Effector memory CD4-positive, alpha-beta T cell (primary cell): ENCODE data around the gene PPP1R12A.

ENCODE experiments used
- DNase-seq, 3 donors: peaks; one replicate each; pipeline ENCODE4 v3.0.0-alpha.2; 2020
- H3K27ac ChIP-seq: 2 replicates; pipeline ENCODE4 v1.7.0; 2013; ENCODE audit warnings: mild to moderate bottlenecking, low read length, moderate library complexity; ENCODE audit not compliant: insufficient read depth, poor library complexity, severe bottlenecking
- H3K27me3 ChIP-seq: replicated peaks from 2 replicates; pipeline ENCODE4 v1.7.0; 2013; ENCODE audit warnings: mild to moderate bottlenecking, low read length; ENCODE audit not compliant: insufficient read depth, control insufficient read depth, poor library complexity, severe bottlenecking
- H3K36me3 ChIP-seq: 2 replicates; pipeline ENCODE4 v1.7.0; 2013; ENCODE audit warnings: mild to moderate bottlenecking, low read length, moderate library complexity; ENCODE audit not compliant: control insufficient read depth, insufficient read depth
- H3K4me1 ChIP-seq: 2 replicates; pipeline ENCODE4 v1.7.0; 2013; ENCODE audit warnings: low read length, mild to moderate bottlenecking; ENCODE audit not compliant: control insufficient read depth, insufficient read depth, poor library complexity, severe bottlenecking
- H3K4me3 ChIP-seq: 2 replicates; pipeline ENCODE4 v1.7.0; 2013; ENCODE audit warnings: low read length, low read depth, mild to moderate bottlenecking; ENCODE audit not compliant: insufficient read depth, poor library complexity, severe bottlenecking
- H3K9me3 ChIP-seq: 2 replicates; pipeline ENCODE4 v1.7.0; 2013; ENCODE audit warnings: mild to moderate bottlenecking, low read length, moderate library complexity; ENCODE audit not compliant: control insufficient read depth

The PPP1R12A gene

DNA sequence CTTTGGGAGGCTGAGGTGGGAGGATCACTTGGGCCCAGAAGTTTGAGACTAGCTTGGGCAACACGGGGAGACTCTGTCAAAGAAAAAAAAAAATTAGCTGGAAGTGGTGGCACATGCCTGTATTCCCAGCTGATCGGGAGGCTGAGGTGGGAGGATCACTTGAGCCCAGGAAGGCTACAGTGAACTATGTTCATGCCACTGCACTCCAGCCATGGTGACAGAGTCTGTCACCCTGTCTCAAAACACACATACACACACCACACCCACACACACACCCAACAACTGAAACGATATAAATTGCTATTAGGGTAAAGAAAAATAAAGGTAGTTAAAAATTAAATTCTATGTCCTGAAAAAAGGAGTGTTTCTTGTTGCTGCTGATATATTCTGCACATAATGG, 7.9 kb downstream of the PPP1R12A start:
- no peak overlapping the region for H3K4me3 ChIP-seq
- H3K27me3 ChIP-seq: no peaks in the 10 kb centered on the region
- no peak for DNase-seq
- no peak overlapping the region for H3K27ac ChIP-seq
- H3K36me3 ChIP-seq: no peaks in the 10 kb centered on the region
- H3K4me1 ChIP-seq: peaks cover 20% of the 10 kb centered on the region
- no peaks in the 10 kb centered on the region for H3K9me3 ChIP-seq

DNA sequence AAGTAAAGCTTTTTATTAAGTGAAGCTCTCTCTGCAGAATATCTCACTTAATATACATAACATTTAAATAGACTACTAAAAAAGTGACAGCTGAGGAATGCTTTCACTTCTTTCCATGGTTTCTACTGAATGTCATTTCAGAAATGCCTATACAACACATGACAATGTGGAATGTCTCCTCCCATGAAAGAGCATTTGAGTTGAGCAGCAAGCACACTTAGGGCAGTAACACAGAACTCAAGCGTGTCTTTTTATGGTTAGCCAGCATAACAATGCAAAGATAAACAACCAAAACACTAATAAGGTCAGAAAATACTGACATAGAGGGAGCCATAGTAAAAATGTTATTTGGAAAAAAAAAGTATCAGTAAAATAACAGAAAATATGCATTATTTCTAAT, 9.4 kb downstream of the PPP1R12A start:
- no peaks in the 10 kb centered on the region for H3K9me3 ChIP-seq
- no peaks in the 10 kb centered on the region for H3K36me3 ChIP-seq
- H3K4me1 ChIP-seq: peaks cover 15% of the 10 kb centered on the region
- H3K27me3 ChIP-seq: no peaks in the 10 kb centered on the region
- no peak for DNase-seq
- no peak overlapping the region for H3K4me3 ChIP-seq
- no peak overlapping the region for H3K27ac ChIP-seq

DNA sequence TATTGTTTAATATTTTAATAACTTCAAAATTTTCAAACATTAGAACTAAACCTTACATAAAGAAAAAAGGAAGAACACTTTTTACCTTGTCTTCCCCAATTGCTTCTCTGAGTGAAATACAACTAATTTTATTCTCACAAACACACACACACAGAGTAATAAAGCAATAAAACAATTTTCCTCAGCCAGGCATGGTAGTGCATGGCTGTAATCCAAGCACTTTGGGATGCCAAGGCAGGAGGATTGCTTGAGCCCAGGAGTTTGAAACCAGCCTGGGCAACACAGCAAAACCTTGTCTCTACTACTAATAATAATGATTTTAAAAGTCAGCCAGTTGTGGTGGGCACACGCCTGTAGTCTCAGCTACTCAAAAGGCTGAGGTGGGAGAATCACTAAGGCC, 13.1 kb downstream of the PPP1R12A start:
- peaks cover 9% of the 10 kb centered on the region for H3K4me1 ChIP-seq
- no peaks in the 10 kb centered on the region for H3K27me3 ChIP-seq
- H3K36me3 ChIP-seq: no peaks in the 10 kb centered on the region
- H3K9me3 ChIP-seq: no peaks in the 10 kb centered on the region
- DNase-seq: no peak
- no peak overlapping the region for H3K27ac ChIP-seq
- H3K4me3 ChIP-seq: no peak overlapping the region

DNA sequence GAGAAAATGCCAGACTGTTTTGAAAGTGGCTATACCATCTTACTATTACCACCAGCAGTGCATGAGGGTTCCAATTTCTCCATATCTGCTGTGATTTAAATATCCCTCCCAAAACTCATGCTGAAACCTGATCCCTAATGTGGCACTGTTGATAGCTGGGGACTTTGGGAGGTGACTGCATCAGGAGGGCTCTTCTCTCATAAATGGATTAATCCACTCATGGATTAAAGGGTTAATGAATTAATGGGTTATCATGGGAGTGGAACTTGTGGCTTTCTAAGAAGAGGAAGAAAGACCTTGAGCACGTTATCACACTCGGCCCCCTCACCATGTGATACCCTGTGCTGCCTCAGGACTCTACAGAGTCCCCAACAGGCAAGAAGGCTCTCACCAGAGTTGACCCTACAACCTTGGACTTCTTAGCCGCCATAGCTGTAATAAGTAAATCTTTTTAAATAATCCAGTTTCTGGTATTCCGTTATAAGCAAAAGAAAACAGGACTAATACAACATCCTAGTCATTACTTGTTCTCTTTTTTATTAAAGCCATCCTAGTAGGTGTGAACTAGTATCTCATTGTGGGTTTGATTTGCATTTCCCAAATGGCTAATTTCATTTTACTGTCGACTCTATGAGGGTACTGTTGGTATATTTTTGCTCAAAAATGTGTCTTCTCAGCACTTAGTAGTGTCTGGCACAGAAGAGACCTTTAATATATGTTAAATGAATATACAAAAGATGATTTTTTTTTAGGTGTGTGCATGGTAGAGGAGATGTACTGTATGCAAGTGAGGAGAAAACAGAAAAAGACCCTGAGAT, 14.3 kb downstream of the PPP1R12A start:
- H3K9me3 ChIP-seq: no peaks in the 10 kb centered on the region
- no peak overlapping the region for H3K4me3 ChIP-seq
- no peak overlapping the region for H3K27ac ChIP-seq
- peaks cover 14% of the 10 kb centered on the region for H3K4me1 ChIP-seq
- H3K36me3 ChIP-seq: no peaks in the 10 kb centered on the region
- DNase-seq: no peak
- no peaks in the 10 kb centered on the region for H3K27me3 ChIP-seq

DNA sequence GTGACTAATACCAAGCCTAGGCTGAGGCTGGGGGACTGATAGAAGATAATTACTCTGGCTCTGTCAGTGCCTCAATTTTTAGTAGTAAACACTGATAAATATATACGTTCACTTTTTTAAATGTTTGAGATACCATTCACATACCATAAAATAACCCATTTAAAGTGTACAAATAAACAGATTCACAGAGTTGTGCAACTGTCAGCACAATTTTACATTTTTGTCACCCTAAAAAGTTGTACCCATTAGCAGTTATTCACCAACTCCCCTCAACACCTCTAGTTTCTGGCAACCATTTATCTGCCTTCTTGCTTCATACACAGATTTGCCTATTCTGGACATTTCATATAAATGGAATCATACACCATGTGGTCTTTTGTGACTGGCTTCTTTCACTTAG, 15.1 kb downstream of the PPP1R12A start:
- no peaks in the 10 kb centered on the region for H3K27me3 ChIP-seq
- H3K27ac ChIP-seq: no peak overlapping the region
- no peak overlapping the region for H3K4me3 ChIP-seq
- H3K4me1 ChIP-seq: peaks cover 14% of the 10 kb centered on the region
- DNase-seq: no peak
- no peaks in the 10 kb centered on the region for H3K9me3 ChIP-seq
- no peaks in the 10 kb centered on the region for H3K36me3 ChIP-seq

DNA sequence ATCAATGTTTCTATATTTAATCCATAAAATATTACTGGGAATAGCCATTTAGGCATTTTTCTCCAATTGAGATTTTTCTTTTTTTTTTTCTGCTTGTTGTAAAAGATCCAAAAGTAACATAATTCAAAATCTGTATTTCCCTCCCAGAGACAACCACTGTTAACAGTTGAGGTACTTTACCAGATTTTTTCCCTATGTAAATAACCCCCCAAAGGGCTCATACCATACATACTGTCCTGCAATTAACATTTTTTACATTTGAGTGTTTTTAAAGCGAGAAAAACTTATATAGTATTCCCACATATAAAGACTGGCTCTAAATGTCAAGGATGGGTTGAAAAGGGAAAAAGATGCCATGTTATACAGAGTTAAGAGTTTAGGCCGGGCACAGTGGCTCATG, 18.1 kb downstream of the PPP1R12A start:
- Histone ChIP-seq H3K27ac (no peak overlapping the region), H3K4me1 (peaks cover 14% of the 10 kb centered on the region), H3K36me3 (no peaks in the 10 kb centered on the region), H3K9me3 (no peaks in the 10 kb centered on the region), H3K4me3 (no peak overlapping the region), H3K27me3 (no peaks in the 10 kb centered on the region)
- no peak for DNase-seq

DNA sequence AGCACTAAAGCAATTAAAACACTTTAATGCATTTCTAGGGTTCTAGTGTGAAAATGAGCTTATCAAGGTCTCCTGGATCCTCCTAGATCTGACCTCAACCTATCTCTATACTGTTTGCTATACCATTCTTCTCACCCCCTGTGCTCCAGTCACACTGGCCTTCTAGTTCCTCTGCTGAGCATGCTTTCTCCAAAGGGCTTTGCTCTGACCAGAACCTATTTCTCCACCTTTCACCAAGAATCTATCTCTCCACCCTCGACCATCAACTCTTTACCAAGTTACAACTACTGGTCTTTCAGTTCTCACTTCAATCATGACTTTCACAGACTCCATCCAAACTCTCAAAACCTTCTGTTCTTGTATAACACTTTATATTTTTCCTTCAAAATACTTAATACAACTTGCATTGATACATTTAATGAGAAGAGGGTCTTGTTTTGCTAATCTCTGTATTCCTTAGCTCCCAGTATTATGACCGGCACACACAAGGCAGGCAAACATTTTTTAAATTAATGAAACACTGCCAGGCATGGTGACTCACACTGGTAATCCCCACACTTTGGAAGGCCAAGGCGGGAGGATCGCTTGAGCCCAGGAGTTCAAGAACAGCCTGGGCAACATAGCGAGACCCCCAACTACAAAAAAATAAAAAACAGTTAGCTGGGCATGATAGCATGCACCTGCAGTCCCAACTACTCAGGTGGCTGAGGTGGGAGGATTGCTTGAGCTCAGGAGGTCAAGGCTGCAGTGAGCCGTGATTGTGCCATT, 22.8 kb downstream of the PPP1R12A start:
- Histone ChIP-seq H3K36me3 (no peaks in the 10 kb centered on the region), H3K9me3 (no peaks in the 10 kb centered on the region), H3K4me1 (peaks cover 12% of the 10 kb centered on the region), H3K27ac (no peak overlapping the region), H3K4me3 (no peak overlapping the region), H3K27me3 (no peaks in the 10 kb centered on the region)
- DNase-seq: no peak

DNA sequence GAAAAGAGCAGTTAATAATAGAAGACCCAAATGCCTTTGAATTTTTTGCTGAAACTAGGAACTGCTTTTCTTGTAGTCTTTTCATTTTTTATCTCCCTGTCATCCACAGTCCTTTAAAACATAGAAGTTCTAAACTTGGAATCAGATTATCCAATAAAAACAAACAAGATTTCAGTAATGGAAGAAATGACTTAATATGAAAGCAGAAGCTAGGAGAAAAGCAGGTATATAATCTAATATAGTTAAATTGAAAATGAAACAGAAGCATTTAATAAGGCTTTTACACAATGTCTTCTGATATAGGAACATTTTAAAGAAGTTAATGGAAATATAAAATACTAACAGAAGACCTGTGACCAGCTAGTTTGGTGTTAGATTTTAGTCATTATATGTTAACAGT, 26.5 kb downstream of the PPP1R12A start:
- Histone ChIP-seq H3K9me3 (no peaks in the 10 kb centered on the region), H3K36me3 (no peaks in the 10 kb centered on the region), H3K4me3 (no peak overlapping the region), H3K4me1 (peaks cover 7% of the 10 kb centered on the region), H3K27me3 (no peaks in the 10 kb centered on the region), H3K27ac (no peak overlapping the region)
- no peak for DNase-seq

DNA sequence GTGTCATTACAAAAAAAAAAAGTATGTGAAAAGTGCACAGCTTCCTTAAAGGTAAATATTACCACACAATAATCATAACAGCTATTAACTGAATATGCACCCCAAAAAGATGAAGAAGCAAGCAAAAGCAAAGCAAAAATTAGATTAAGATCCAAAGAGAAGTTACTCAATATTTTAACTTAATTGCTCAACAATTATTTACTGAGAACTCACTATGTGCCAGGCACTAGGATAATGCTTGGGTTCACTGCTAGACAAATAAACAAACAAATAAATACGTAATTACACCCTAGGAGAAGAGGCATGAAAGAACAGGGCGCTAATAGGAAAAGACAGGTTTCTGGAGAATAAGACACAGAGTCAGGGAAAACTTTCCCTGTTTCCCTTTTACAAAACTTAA, 33.4 kb downstream of the PPP1R12A start:
- no peak overlapping the region for H3K27ac ChIP-seq
- no peaks in the 10 kb centered on the region for H3K27me3 ChIP-seq
- no peaks in the 10 kb centered on the region for H3K36me3 ChIP-seq
- no peak overlapping the region for H3K4me3 ChIP-seq
- no peak for DNase-seq
- H3K9me3 ChIP-seq: no peaks in the 10 kb centered on the region
- H3K4me1 ChIP-seq: peaks cover 3% of the 10 kb centered on the region

DNA sequence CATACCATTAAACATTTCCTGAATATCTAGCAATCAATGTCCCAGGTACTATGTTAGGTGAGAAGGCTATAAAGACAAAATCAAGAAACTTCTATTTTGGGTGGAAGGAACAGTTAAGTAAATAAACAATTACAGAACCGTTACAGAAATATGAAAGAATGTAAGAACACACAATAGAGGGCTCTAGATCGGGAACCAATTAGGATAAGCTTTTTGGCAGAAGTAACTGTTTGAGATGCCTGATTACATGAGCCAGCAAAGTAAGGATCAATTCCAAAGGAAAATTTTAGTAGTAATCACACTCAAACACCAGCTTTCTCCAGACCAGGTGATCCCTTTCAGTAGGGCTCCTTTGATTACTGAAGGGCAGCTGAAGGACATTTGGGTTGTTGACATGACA, 33.9 kb downstream of the PPP1R12A start:
- Histone ChIP-seq H3K4me3 (no peak overlapping the region), H3K27me3 (no peaks in the 10 kb centered on the region), H3K27ac (no peak overlapping the region), H3K36me3 (no peaks in the 10 kb centered on the region), H3K4me1 (peaks cover 3% of the 10 kb centered on the region), H3K9me3 (no peaks in the 10 kb centered on the region)
- no peak for DNase-seq
